ENCODE measurements around the gene C1QTNF12.

The C1QTNF12 gene

DNA sequence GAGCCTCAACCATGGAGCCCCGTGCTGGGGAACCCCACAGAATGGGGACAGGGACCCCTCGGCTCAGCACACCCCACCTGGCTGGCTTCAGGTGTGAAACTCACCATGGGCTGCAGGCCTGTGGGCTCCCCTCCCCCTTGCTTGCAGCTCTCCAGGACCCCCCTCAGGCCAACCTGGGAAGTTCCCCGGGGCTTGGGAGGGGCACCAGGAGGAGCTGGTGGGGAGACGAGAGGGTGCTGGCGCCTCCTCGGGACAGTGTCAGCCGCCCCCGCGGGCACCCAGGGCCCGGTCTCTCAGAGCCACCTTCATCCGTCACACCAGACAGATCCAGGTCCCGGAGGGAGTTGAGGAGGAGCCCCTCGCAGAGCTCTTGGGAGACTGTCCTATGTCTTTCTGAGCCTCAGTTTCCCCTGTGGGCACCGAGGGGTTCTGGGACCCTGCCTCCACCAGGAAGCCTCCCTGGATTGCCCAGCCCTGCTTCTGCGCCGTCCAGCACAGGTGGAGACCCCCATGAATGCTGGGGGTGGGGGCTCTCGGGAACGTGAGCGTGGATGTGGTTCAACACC, 39.5 kb downstream of the C1QTNF12 start:
- POLR2A ChIA-PET = no interaction called here
- TF ChIP-seq, protein P1, sequence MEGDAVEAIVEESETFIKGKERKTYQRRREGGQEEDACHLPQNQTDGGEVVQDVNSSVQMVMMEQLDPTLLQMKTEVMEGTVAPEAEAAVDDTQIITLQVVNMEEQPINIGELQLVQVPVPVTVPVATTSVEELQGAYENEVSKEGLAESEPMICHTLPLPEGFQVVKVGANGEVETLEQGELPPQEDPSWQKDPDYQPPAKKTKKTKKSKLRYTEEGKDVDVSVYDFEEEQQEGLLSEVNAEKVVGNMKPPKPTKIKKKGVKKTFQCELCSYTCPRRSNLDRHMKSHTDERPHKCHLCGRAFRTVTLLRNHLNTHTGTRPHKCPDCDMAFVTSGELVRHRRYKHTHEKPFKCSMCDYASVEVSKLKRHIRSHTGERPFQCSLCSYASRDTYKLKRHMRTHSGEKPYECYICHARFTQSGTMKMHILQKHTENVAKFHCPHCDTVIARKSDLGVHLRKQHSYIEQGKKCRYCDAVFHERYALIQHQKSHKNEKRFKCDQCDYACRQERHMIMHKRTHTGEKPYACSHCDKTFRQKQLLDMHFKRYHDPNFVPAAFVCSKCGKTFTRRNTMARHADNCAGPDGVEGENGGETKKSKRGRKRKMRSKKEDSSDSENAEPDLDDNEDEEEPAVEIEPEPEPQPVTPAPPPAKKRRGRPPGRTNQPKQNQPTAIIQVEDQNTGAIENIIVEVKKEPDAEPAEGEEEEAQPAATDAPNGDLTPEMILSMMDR (IDR thresholded peaks at IDR 0.05; ENCODE audit: control extremely low read depth, extremely low read depth, low read depth, missing control alignments) = no peak
- CTCF ChIA-PET = interaction anchor here (1.0 to 4.7 kb wide), 5 partner anchors 9 to 85 kb away, joined by 3 to 21 read pairs (median 3); no protein-coding TSS in a partner anchor
- DNase-seq (ENCODE audit: extremely low spot score) = no peak

DNA sequence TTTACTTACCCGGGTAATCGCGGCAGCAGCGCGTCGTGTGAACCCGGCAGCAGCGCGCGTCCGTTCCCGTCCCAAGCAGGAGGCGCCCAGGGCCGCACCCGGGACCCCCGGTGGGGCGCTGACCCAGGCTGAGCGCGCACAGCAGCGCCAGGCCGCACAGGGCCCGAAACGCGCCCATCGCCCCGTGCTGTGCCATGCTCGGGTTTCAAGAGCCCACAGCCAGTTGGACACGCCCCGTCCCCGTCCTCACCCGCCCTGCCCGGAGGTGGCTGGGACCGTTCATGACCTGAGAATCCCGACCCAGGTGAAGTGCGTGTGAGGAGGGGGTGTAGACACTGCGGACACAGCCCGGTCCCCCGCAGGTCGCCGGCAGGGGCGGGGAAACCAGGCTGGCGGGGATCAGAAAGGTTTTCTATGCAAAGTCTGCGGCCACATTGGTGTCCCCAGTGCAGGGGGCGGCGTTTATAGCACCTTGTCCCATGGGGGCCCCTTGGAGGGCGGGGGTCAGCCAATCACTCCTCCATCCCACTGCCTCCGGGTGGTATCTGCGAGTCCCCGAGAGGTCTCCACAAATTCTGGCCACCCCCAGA, 40.1 kb downstream of the C1QTNF12 start, which contains the start of gene TNFRSF18:
Gene TNFRSF18, minus strand, starts transcription at position 217 of the 590 bp plus-strand sequence. Its CDS starts 21 bp downstream, at position 196.
- TF ChIP-seq, protein P1 (IDR thresholded peaks at IDR 0.05; ENCODE audit: control extremely low read depth, extremely low read depth, low read depth, missing control alignments) = no peak
- ChIA-PET POLR2A (no interaction called here), CTCF (interaction anchor here (1.0 to 4.7 kb wide), 4 partner anchors 9 to 84 kb away, joined by 3 to 21 read pairs (median 5); no protein-coding TSS in a partner anchor)
- peak; percentile 70 for DNase-seq (ENCODE audit: extremely low spot score)

DNA sequence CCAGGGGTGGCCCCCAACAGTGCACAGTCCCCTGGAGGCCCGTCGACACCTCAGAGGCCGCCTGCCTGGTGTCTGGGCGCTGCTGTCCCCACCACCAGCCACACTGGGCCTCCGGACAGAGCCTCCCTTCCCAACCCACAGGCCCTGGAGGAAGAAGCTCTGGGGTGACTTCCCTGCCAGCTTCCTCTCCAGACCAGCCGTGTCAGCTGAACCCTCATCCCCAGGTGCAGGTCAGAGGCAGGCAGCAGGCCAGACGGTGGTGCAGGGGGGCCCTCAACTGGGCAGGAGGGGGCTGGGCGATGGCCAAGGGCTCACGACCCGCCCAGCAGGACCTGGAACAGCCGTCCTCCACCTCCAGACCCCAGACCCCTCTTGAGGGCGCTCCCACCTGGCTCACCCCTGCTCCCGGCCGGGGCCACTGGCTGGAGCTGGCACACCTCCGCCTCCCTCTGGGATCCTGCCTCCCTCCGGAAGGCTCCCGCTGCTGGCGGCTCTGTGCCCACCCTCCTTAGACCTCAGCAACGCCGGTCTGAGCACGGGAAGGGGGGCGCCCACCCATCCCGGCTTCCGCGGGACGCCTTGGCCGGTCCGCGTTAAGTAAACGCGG, 40.6 kb downstream of the C1QTNF12 start:
- POLR2A ChIA-PET = no interaction called here

DNA sequence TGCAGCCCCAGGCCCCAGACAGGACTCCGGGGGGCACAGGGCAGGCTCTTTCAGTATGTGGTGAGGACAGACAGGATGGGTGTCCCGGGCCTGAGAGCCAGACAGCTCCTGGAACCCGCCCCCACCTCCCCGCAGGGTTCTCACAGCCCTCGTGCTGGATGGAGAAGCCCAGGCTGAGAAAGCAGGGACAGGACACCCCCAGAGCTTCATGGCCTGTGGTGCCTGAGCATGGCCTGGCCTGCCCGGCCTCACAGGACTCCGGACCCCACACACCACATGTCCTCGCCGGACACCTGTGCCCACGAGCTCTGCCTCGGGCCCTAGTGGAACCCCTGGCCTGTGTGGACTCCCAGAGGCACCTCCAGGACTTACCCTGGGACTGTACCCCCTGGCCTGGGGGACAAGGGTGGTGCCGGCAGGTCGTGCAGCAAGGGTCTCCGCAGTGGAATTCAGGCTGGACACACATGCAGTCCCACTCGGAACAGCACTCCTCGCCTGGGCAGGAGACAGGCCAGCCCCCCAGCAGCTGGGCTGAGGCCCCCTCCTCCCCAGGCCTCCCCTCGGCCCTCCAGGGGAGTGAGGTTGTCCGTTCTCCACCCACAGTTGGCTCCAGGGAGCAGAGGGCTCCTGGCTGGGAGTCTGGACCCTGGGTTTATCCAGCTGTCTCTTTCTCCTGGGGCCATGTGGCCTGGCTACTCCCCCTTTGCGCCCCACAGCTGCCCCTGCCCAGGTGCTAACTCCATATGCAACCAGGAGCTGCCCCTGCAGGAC, 41.3 kb downstream of the C1QTNF12 start:
- POLR2A ChIA-PET = no interaction called here
- CTCF ChIA-PET = interaction anchor here (0.7 to 2.6 kb wide), 6 partner anchors 14 to 141 kb away, joined by 3 to 13 read pairs (median 3); no protein-coding TSS in a partner anchor
- TF ChIP-seq, protein P1 (IDR thresholded peaks at IDR 0.05; ENCODE audit: control extremely low read depth, extremely low read depth, low read depth, missing control alignments) = no peak
- no peak for DNase-seq (ENCODE audit: extremely low spot score)

More for the DNA sequence above, 40.6 kb downstream of the C1QTNF12 start:
- TF ChIP-seq, protein P1 (IDR thresholded peaks at IDR 0.05; ENCODE audit: control extremely low read depth, extremely low read depth, low read depth, missing control alignments) = no peak
- no peak for DNase-seq (ENCODE audit: extremely low spot score)
- CTCF ChIA-PET = interaction anchor here (0.7 to 1.6 kb wide), 4 partner anchors 18 to 142 kb away, joined by 3 to 4 read pairs (median 3); no protein-coding TSS in a partner anchor

DNA sequence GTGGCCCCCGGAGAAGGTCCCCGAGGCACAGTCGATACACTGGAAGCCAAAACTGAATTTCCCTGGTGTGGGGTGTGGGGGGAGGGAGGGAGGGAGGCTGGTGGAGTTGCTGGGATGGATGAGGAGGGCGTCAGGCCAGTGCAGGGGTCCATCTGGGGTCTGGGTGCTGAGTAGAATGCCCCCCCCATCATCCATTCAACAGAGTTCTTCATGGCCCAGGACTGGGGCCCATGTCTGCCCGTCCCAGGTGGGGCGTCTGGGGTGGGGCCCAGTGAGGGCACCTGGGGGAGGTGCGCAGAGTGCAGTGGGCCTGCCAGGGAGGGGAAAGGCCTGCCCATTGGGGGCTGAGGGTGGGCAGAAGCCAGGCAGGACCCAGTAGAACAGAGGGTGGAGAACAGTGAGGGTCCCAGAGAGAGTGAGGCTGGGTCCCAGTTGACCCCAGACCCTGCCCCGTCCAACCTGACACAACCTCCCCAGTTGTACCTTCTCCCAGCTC, 42.0 kb downstream of the C1QTNF12 start:
- TF ChIP-seq, protein P1 (IDR thresholded peaks at IDR 0.05; ENCODE audit: control extremely low read depth, extremely low read depth, low read depth, missing control alignments) = no peak
- POLR2A ChIA-PET = no interaction called here
- CTCF ChIA-PET = interaction anchor here (1.3 to 2.6 kb wide), 2 partner anchors 83 to 140 kb away, joined by 3 to 13 read pairs; no protein-coding TSS in a partner anchor
- DNase-seq (ENCODE audit: extremely low spot score) = no peak

Data from GM10248 (cell line).